Stimulated activated CD8-positive, alpha-beta memory T cell treated with anti-CD3 and anti-CD28 coated beads, Interleukin-15, amount 100 ng/mL, for 48 hours (primary cell): ENCODE measurements around the gene FAT4.

Source experiments
- DNase-seq, 2 donors: peaks; one replicate each; pipeline ENCODE4 v3.0.0-alpha.2; 2020; ENCODE audit warnings: low read depth in 2 of 2

FAT4 gene

GRCh38 chr4:125317525-125317877 lies 2.7 kb downstream of the FAT4 start:
- DNase-seq: no peak

GRCh38 chr4:125319311-125319710 lies 4.6 kb downstream of the FAT4 start:
- DNase-seq: no peak

GRCh38 chr4:125321709-125322365 lies 7.1 kb downstream of the FAT4 start:
- no peak for DNase-seq

GRCh38 chr4:125322366-125322730 lies 7.6 kb downstream of the FAT4 start:
- DNase-seq: no peak

GRCh38 chr4:125323654-125324053 lies 8.9 kb downstream of the FAT4 start:
- no peak for DNase-seq

GRCh38 chr4:125325733-125326132 lies 11.0 kb downstream of the FAT4 start:
- no peak for DNase-seq

- no peak for DNase-seq
Measured at GRCh38 chr4:125331116-125331515, 16.4 kb downstream of the FAT4 start.

- DNase-seq: no peak
Measured at GRCh38 chr4:125334926-125335325, 20.2 kb downstream of the FAT4 start.

- no peak for DNase-seq
Measured at GRCh38 chr4:125338814-125339213, 24.1 kb downstream of the FAT4 start.

GRCh38 chr4:125344198-125344597 lies 29.4 kb downstream of the FAT4 start:
- DNase-seq: no peak

- no peak for DNase-seq
Measured at GRCh38 chr4:125346616-125347015, 31.9 kb downstream of the FAT4 start.

- DNase-seq: no peak
Measured at GRCh38 chr4:125350470-125351135, 35.8 kb downstream of the FAT4 start.

- no peak for DNase-seq
Measured at GRCh38 chr4:125352521-125352920, 37.8 kb downstream of the FAT4 start.

- no peak for DNase-seq
Measured at GRCh38 chr4:125353131-125353530, 38.4 kb downstream of the FAT4 start.

GRCh38 chr4:125355791-125356190 lies 41.0 kb downstream of the FAT4 start:
- no peak for DNase-seq

- DNase-seq: no peak
Measured at GRCh38 chr4:125357675-125358074, 42.9 kb downstream of the FAT4 start.

GRCh38 chr4:125358453-125358852 lies 43.7 kb downstream of the FAT4 start:
- DNase-seq: no peak

- DNase-seq: no peak
Measured at GRCh38 chr4:125359363-125359762, 44.6 kb downstream of the FAT4 start.

- DNase-seq: no peak
Measured at GRCh38 chr4:125359960-125360634, 45.3 kb downstream of the FAT4 start.

- no peak for DNase-seq
Measured at GRCh38 chr4:125360727-125361126, 46.0 kb downstream of the FAT4 start.
